Jurkat, Clone E6-1 (cell line): ENCODE results near the gene CDCA4.

ENCODE experiments used
- DNase-seq: peaks from one replicate; pipeline ENCODE4 v3.0.0-alpha.2; 2011; ENCODE audit warnings: low read depth, low spot score
- H3K4me3 ChIP-seq: 2 replicates; pipeline ENCODE4 v1.5.1; 2011; ENCODE audit warnings: mild to moderate bottlenecking, low read length, control low read depth, moderate library complexity

The CDCA4 gene

GRCh38 chr14:104996483-104996882 is 24.4 kb downstream of the CDCA4 start:
- H3K4me3 ChIP-seq: no peak overlapping the region
- no peak for DNase-seq

DNA sequence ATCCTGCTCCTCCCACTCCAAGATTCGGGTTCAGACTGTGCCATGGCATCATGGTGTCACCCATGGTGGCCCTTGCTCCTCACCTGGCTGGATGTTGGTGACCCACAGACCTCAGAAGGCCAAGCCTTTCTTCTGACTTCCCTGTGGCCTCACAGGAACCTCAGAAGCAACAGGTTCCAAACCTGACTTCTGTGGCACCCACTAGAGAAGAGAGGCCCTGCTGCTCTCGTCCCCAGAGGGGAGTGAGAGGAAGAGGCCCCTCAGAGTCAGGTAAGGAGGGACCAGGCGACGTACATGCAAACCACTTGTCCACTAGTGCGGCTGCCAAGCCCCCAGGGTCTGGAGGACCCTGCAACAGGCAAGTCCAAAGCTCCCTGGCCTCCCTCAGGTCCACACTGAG is 24.9 kb downstream of the CDCA4 start:
- DNase-seq: no peak

GRCh38 chr14:104994978-104995377 is 25.9 kb downstream of the CDCA4 start:
- DNase-seq: no peak
- no peak overlapping the region for H3K4me3 ChIP-seq

More for the DNA sequence above, 24.9 kb downstream of the CDCA4 start:
- no peak overlapping the region for H3K4me3 ChIP-seq

- DNase-seq: no peak
- H3K4me3 ChIP-seq: no peak overlapping the region
Observed at GRCh38 chr14:104993808-104994591, 26.9 kb downstream of the CDCA4 start.

GRCh38 chr14:104993306-104993705 is 27.6 kb downstream of the CDCA4 start:
- no peak for DNase-seq
- no peak overlapping the region for H3K4me3 ChIP-seq

GRCh38 chr14:104992501-104992900 is 28.4 kb downstream of the CDCA4 start:
- no peak for DNase-seq
- H3K4me3 ChIP-seq: no peak overlapping the region

GRCh38 chr14:104991896-104992230 is 29.0 kb downstream of the CDCA4 start:
- DNase-seq: no peak
- H3K4me3 ChIP-seq: no peak overlapping the region

- no peak for DNase-seq
Observed at GRCh38 chr14:104989951-104990303, 31.0 kb downstream of the CDCA4 start.

GRCh38 chr14:104989236-104989950 is 31.5 kb downstream of the CDCA4 start:
- no peak overlapping the region for H3K4me3 ChIP-seq
- DNase-seq: no peak

More at GRCh38 chr14:104989951-104990303, 31.0 kb downstream of the CDCA4 start:
- no peak overlapping the region for H3K4me3 ChIP-seq

DNA sequence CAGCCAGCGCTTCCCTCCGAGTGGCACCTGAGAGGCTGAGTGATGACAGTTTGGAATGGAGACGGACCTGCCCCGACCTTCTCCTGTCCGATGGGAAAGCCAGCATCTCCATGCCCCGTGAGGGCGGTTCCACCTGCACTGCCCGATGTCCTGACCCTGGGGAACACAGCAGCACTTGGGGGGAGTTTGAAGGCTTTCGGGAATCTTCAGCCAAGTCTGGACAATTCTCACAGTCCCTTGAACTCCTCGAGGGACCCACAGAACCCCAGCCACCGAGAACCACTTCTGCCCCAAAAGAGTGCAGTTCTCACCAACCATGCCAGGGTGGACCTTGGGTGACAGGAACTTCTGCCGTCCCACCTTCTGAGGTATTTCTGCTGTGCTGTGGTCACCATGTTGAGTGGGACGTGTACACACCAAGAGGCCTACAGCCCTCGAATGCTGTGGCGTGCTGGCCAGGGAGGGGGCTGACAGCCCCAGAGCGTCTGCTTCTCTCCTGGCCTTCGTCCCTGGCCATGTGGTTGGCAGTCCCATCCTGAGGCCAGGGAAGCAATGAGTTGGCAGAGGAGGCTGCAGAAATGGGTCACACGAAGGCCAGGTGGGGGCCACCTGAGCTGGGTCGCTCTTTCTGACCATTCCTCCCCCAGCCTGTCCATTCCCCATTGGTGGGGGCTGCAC is 34.3 kb downstream of the CDCA4 start:
- DNase-seq: no peak
- peak overlapping the region; percentile 59 for H3K4me3 ChIP-seq

GRCh38 chr14:104985675-104986486 is 35.0 kb downstream of the CDCA4 start, which contains the start of gene CLBA1:
TSS of gene CLBA1 (plus strand) at chr14:104985788. CDS start at chr14:104986432, 644 bp downstream.
- peak; percentile 77 for DNase-seq

GRCh38 chr14:104984056-104984894 is 36.6 kb downstream of the CDCA4 start:
- H3K4me3 ChIP-seq: no peak overlapping the region
- no peak for DNase-seq

More at GRCh38 chr14:104985675-104986486, 35.0 kb downstream of the CDCA4 start, which contains the start of gene CLBA1:
- peak within 1 kb of the TSS; percentile 59 for H3K4me3 ChIP-seq

GRCh38 chr14:104983231-104983721 is 37.6 kb downstream of the CDCA4 start:
- DNase-seq: no peak
- no peak overlapping the region for H3K4me3 ChIP-seq

DNA sequence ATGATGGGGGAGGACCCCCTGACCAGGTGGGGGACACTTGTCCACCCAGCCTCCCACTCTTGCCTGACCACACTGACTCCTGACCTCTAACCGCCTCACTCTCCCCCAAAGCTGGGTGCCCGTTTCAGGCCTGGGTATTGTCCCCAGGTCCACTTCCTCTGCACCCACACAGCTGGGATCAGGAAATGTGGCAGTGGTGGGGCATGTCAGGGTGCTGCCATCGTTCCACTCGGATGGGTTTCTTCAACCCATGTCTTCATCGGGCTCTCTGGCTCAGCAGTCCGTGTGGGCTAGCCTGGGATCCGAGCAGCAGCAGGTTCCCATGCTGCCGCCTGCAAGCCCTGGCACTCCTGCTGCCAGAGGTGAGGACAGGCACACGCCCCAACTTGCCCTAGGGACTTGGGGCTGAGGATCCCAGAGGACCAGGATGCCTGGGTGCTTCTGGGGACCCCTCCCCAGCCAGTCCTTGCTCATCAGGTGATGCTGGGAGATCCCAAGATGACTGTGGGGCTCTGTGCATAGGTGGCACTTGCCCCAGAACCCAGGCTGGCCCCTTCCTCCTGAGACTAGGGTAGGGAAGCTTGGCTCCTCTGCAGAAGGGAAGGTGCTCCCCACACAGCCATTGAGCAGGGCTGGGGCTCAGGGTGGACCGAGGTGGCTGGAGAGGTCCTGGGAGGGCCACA is 38.2 kb downstream of the CDCA4 start:
- no peak for DNase-seq
- no peak overlapping the region for H3K4me3 ChIP-seq

DNA sequence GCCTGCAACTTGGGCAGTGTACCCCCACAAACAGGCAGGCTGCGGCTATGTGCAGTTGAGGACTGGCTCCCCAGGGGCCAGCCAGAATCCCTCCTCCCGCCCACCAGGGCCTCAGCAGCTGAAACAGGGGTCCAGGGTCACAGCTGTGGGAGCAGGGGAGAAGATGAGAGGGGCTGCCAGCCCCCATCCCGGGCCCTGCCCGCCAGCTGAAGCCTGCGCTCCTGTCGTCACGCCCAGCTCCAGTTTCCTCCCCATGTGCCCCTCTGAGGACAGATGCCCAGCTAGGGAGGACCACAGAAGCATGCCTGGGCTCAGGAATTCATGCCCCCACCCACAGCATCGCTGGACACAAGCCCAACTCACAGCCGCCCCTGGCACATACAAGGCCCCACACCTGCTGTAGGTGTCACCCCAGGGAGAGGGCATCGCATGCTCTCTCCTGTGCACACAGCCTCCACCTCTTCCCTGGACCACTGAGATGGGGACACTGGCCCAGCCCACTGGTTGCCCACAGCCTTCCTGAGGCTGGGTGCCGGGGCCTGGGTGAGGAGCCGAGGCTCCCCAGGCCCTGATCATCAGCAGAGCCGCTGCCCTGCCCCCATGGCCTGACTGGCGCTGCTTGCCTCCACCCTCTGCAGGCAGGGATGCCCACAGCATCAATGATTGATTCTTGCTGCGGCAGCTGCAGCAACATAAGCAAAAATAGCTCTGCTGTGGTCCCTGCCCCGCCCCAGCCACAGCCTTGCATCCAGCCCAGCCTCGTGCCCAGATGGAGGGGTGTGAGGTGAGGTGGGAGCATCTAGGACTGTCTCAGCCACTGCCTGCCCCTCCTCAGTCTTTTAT is 39.0 kb downstream of the CDCA4 start:
- H3K4me3 ChIP-seq: no peak overlapping the region
- no peak for DNase-seq

DNA sequence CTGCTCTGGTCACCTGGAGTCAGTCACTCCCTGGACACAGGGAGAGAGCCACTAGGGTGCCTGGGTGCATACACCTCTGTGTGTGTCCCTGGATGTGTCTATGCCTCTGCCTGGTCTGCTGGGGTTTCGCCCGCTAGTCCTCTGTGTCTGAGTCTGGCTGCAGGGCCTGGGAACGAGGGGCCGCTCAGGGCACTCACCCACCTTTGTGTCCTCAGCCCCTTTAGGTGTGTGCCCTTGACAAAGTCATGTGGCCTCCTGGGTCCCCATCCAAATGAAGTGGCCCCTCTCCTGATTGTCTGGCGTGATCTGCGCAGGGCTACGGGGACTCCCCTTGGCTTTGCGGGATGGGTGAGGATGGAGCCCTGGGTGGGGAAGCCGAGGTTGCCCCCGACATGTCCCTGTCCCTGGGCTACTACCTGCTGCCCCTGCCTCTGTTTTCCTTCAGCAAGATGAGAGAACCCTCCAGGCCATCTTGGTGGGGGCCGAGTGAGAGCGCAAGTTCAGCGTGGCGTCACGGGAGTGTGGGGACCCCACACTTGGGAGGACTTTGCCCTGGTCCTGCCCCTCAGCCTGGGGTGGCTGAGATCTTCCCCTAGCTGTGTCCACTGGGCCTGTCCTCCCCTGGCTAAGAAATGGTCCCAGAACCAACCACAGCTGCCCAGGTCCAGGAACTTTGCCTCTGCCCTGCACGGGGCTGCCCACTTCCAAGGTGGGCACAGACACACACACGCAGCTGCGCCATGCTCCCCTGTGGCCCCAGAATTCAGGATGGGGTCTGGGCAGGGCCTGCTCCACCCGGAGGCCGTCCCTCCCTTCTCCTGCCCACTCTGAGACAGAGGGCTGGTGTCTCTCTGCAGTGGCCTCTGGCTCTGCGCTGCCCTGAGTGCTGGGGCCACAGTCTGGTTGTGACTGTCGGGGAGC is 40.0 kb downstream of the CDCA4 start:
- no peak for DNase-seq
- no peak overlapping the region for H3K4me3 ChIP-seq
